HepG2 (cell line): ENCODE data around the gene OARD1. TPM values are rescaled to one million over a fixed set of nuclear protein-coding genes. Genes with fewer than 3 reads are reported as not detected.

Source experiments
- BRF2 ChIP-seq: sonication (generic); formaldehyde crosslinking; IDR thresholded peaks from 2 replicates; pipeline ENCODE4 v1.8.1; 2022; ENCODE audit warnings: mild to moderate bottlenecking, missing genetic modification reagents
- ELF1 ChIP-seq: sonication (generic); formaldehyde crosslinking; IDR thresholded peaks from 2 replicates; pipeline ENCODE4 v1.4.0; 2020; ENCODE audit warnings: missing genetic modification reagents
- FIP1L1 ChIP-seq: fragments of 200-400 bp; formaldehyde crosslinking; IDR thresholded peaks from 2 replicates; pipeline ENCODE4 v1.6.1; 2018; ENCODE audit warnings: low read depth, mild to moderate bottlenecking, low read length, moderate library complexity, borderline replicate concordance; ENCODE audit not compliant: insufficient read depth
- FOSL1 ChIP-seq: sonication (generic); formaldehyde crosslinking; IDR thresholded peaks from 2 replicates; pipeline ENCODE4 v1.9.0; 2021; ENCODE audit warnings: missing genetic modification reagents, borderline replicate concordance
- HCFC1 ChIP-seq: fragments of 150-350 bp; IDR thresholded peaks from 2 replicates; pipeline ENCODE4 v1.6.1; 2014; ENCODE audit warnings: low read depth, low read length
- NFIB ChIP-seq: sonication (generic); formaldehyde crosslinking; IDR thresholded peaks from 2 replicates; pipeline ENCODE4 v1.9.0; 2021; ENCODE audit warnings: missing genetic modification reagents, mild to moderate bottlenecking, borderline replicate concordance
- NFYC ChIP-seq: IDR thresholded peaks from 2 replicates; pipeline ENCODE4 v1.6.1; 2016; ENCODE audit warnings: missing genetic modification reagents, missing compliant biosample characterization
- RAD21 ChIP-seq: fragments of 450-650 bp; formaldehyde crosslinking; IDR thresholded peaks from 2 replicates; pipeline ENCODE4 v1.5.0; 2020; ENCODE audit warnings: mild to moderate bottlenecking
- RCOR2 ChIP-seq: IDR thresholded peaks from 2 replicates; pipeline ENCODE4 v1.6.1; 2016; ENCODE audit warnings: missing biosample characterization, missing genetic modification reagents
- SP140L ChIP-seq: sonication (generic); formaldehyde crosslinking; IDR thresholded peaks from 2 replicates; pipeline ENCODE4 v1.4.0; 2020; ENCODE audit warnings: missing genetic modification reagents, borderline replicate concordance
- SRY ChIP-seq: sonication (generic); formaldehyde crosslinking; IDR thresholded peaks from 2 replicates; pipeline ENCODE4 v1.8.0; 2022; ENCODE audit warnings: mild to moderate bottlenecking, missing genetic modification reagents
- YEATS4 ChIP-seq: sonication (generic); formaldehyde crosslinking; IDR thresholded peaks from 2 replicates; pipeline ENCODE4 v1.4.0; 2020; ENCODE audit warnings: missing genetic modification reagents, borderline replicate concordance
- ZNF616 ChIP-seq: sonication (generic); formaldehyde crosslinking; IDR thresholded peaks from 2 replicates; pipeline ENCODE4 v1.5.0; 2020; ENCODE audit warnings: low read depth, mild to moderate bottlenecking, missing genetic modification reagents
- ZNF646 ChIP-seq: sonication (generic); formaldehyde crosslinking; IDR thresholded peaks from 2 replicates; pipeline ENCODE4 v1.9.0; 2021; ENCODE audit warnings: mild to moderate bottlenecking, missing genetic modification reagents
- polyA plus RNA-seq, 8 experiments: library from polyadenylated mRNA; depleted of rRNA in 3 of 8; stranded (reverse) in 7 of 8; unstranded in 1 of 8; fragments of >200 nt; fragmentation: Illumina TruSeq in 4 of 8; extraction: Trizol in 4 of 8; gene quantifications; 2 replicates each; pipeline versions ENCODE4 v1.2.1 to v1.2.3, GENCODE V29; 2011 to 2016; ENCODE audit warnings: low read depth in 4 of 8, missing spikeins in 1 of 8, mixed read lengths in 1 of 8; ENCODE audit not compliant: insufficient read depth in 1 of 8
- total RNA-seq, 5 experiments: library from RNA; depleted of rRNA; stranded (reverse); fragments of >200 nt; fragmentation: Illumina TruSeq; extraction: Trizol; gene quantifications; 2 replicates each; pipeline ENCODE4 v1.2.3, GENCODE V29; 2016; ENCODE audit warnings: low read depth in 1 of 5
- TF ChIP-seq, protein P1 (sequence below): sonication (generic); formaldehyde crosslinking; IDR thresholded peaks from 2 replicates; pipeline ENCODE4 v1.8.0; 2022; ENCODE audit warnings: missing genetic modification reagents, low read depth, mild to moderate bottlenecking, borderline replicate concordance
- TF ChIP-seq, protein P2 (sequence below): sonication (generic); formaldehyde crosslinking; IDR thresholded peaks from 2 replicates; pipeline ENCODE4 v1.4.0; 2020; ENCODE audit warnings: missing genetic modification reagents, mild to moderate bottlenecking, borderline replicate concordance

The OARD1 gene
- total and polyA plus RNA-seq, 2 of the 13 experiments (the other 11 are each of a cell fraction or from before 2014, with no cell fraction given), result 18.4 to 49.0 TPM

DNA sequence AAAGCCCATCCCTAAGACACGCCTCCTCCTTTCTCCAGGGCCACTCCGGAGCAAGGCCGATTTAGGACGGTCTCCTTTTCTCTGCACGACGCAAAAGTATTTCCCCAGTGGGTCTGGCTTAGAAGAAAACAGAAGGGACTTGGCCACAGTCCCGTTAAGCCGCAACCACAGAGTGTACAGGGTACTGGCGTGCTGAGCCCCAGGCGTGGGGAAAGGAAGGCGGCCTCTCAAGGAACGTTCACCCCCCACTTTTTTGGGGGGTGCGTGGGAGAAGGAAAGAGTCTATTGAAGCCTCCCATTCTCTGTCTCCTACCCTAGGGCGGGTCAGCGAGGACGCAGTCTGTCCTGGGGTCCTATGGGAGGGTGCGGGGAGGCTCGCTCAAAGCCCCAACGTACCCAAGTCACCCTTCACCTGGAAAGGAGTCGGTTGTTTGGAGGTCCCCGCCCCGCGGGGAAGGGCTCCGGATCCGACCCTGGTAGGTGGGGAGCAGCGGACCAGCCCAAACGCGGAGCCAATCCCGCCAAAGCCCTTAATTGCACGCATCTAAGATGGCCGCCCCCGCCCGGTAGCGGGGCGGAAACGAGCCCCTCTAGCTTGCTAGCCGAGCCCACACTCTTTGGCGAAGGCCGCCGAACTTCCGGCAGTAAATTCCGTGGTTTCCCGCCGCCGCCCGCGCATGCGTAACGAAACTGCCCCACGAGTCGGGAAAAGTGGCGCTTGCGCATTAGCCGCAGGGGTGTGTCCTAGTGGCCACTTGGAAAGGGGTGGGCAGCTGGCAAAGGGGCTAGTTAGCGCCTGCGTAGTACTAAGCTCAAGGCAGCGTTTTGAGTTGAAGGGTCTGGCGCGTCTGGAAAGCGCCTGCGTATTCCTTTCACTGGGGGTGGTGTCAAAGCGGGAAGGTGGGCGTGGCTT is at the start of gene OARD1 (continued):
- TF ChIP-seq FIP1L1 (peak; percentile 90; the same call in 1 of the 2 replicates), FOSL1 (CRISPR knock-in tag) (peak; percentile 30; the same call in 1 of the 2 replicates), HCFC1 (peak; percentile 68), SP140L (no peak), ELF1 (CRISPR knock-in tag) (peak; percentile 97), NFYC (CRISPR knock-in tag) (peak; percentile 71; the same call in 1 of the 2 replicates), ZNF646 (CRISPR knock-in tag) (no peak), BRF2 (CRISPR knock-in tag) (no peak), ZNF616 (CRISPR knock-in tag) (peak; percentile 18; the same call in 1 of the 2 replicates), NFIB (CRISPR knock-in tag) (no peak), RAD21 (CRISPR knock-in tag) (peak; percentile 31; the same call in 1 of the 2 replicates), RCOR2 (0 out of 2 replicates have a peak, but pooled peaks have one; percentile 26), YEATS4 (CRISPR knock-in tag) (peak; percentile 83), SRY (CRISPR knock-in tag) (no peak; the same call in 1 of the 2 replicates)
- TF ChIP-seq, protein P1, sequence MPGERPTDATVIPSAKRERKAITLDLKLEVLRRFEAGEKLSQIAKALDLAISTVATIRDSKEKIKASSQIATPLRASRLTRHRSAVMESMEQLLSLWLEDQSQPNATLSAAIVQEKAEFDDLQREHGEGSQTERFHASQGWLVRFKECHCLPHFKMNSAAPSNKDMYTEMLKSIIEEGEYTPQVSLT (CRISPR knock-in tag), result 0 out of 2 replicates have a peak, but pooled peaks have one; percentile 57
- TF ChIP-seq, protein P2, sequence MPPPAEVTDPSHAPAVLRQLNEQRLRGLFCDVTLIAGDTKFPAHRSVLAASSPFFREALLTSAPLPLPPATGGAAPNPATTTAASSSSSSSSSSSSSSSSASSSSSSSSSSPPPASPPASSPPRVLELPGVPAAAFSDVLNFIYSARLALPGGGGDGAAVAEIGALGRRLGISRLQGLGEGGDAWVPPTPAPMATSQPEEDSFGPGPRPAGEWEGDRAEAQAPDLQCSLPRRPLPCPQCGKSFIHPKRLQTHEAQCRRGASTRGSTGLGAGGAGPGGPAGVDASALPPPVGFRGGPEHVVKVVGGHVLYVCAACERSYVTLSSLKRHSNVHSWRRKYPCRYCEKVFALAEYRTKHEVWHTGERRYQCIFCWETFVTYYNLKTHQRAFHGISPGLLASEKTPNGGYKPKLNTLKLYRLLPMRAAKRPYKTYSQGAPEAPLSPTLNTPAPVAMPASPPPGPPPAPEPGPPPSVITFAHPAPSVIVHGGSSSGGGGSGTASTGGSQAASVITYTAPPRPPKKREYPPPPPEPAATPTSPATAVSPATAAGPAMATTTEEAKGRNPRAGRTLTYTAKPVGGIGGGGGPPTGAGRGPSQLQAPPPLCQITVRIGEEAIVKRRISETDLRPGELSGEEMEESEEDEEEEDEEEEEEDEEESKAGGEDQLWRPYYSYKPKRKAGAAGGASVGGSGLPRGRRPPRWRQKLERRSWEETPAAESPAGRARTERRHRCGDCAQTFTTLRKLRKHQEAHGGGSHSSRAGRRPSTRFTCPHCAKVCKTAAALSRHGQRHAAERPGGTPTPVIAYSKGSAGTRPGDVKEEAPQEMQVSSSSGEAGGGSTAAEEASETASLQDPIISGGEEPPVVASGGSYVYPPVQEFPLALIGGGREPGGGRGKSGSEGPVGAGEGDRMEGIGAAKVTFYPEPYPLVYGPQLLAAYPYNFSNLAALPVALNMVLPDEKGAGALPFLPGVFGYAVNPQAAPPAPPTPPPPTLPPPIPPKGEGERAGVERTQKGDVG (CRISPR knock-in tag), result peak; percentile 62; the same call in 1 of the 2 replicates
